SK-N-SH (cell line): ENCODE measurements around the gene ZNF469.

ENCODE experiments used
- ELF1 ChIP-seq: IDR thresholded peaks from 2 replicates; pipeline ENCODE4 v1.4.0; 2012
- GABPA ChIP-seq: IDR thresholded peaks from 2 replicates; pipeline ENCODE4 v1.4.0; 2012; ENCODE audit warnings: low read depth, mild to moderate bottlenecking
- RCOR1 ChIP-seq: fragments of 150-350 bp; IDR thresholded peaks from 2 replicates; pipeline ENCODE4 v1.6.1; 2017; ENCODE audit warnings: antibody characterized with exemption, low read length
- REST ChIP-seq: IDR thresholded peaks from 2 replicates; pipeline ENCODE4 v1.6.1; 2012; ENCODE audit warnings: mild to moderate bottlenecking, low read depth, low read length, moderate library complexity
- SMC3 ChIP-seq: IDR thresholded peaks from 2 replicates; pipeline ENCODE4 v1.6.1; 2012; ENCODE audit warnings: low read depth, low read length, improper control_type of control experiment
- TF ChIP-seq, protein P1 (sequence below): fragments of 200-600 bp; sonication (generic); IDR thresholded peaks from 2 replicates; pipeline ENCODE4 v1.6.1; 2017; ENCODE audit warnings: antibody characterized with exemption, mild to moderate bottlenecking, moderate library complexity

- TF ChIP-seq, protein P1, sequence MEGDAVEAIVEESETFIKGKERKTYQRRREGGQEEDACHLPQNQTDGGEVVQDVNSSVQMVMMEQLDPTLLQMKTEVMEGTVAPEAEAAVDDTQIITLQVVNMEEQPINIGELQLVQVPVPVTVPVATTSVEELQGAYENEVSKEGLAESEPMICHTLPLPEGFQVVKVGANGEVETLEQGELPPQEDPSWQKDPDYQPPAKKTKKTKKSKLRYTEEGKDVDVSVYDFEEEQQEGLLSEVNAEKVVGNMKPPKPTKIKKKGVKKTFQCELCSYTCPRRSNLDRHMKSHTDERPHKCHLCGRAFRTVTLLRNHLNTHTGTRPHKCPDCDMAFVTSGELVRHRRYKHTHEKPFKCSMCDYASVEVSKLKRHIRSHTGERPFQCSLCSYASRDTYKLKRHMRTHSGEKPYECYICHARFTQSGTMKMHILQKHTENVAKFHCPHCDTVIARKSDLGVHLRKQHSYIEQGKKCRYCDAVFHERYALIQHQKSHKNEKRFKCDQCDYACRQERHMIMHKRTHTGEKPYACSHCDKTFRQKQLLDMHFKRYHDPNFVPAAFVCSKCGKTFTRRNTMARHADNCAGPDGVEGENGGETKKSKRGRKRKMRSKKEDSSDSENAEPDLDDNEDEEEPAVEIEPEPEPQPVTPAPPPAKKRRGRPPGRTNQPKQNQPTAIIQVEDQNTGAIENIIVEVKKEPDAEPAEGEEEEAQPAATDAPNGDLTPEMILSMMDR, result no peak
- TF ChIP-seq ELF1 (no peak), SMC3 (no peak), REST (no peak), RCOR1 (no peak), GABPA (no peak)
Observed at GRCh38 chr16:88349153-88349902, 33.4 kb upstream of the ZNF469 start.
